HUES6 (cell line): ENCODE data around the gene PAGE4.

Experiments
- H3K27ac ChIP-seq: 2 replicates; pipeline ENCODE4 v1.7.0; 2013; ENCODE audit warnings: low read depth, mild to moderate bottlenecking, low read length, inconsistent platforms
- H3K27me3 ChIP-seq: 2 replicates; pipeline ENCODE4 v1.6.1; 2013; ENCODE audit warnings: low read length; ENCODE audit not compliant: control insufficient read depth, insufficient read depth
- H3K36me3 ChIP-seq: 2 replicates; pipeline ENCODE4 v1.6.1; 2013; ENCODE audit warnings: low read length; ENCODE audit not compliant: control insufficient read depth, insufficient read depth
- H3K4me1 ChIP-seq: 2 replicates; pipeline ENCODE4 v1.6.1; 2013; ENCODE audit warnings: low read length; ENCODE audit not compliant: control insufficient read depth, insufficient read depth
- H3K4me3 ChIP-seq: 2 replicates; pipeline ENCODE4 v1.5.1; 2013; ENCODE audit warnings: low read depth, low read length
- H3K9ac ChIP-seq: one replicate; pipeline ENCODE4 v1.6.1; 2013; ENCODE audit warnings: mild to moderate bottlenecking, low read length
- H3K9me3 ChIP-seq: 2 replicates; pipeline ENCODE4 v1.6.1; 2013; ENCODE audit warnings: low read depth, low read length; ENCODE audit not compliant: control insufficient read depth, insufficient read depth

The PAGE4 gene

DNA sequence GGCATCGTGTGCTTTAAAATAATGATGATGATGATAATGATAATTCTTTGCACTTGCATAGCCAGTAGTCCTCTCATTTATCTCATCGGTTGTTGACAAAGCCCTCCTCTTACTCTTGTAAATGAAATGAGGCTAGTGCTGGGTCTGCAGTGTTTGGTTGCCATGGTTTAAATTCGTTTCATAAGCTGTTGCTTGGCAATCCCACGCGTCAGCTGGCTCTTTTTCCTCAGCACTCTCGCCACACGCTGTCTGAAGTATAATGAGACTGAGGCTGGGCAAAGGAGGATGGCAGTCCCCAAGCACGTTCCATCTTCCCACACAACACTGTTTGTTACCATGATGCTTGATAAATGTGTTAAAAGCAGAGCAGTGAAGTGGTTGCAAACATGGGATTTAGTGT lies 15.5 kb downstream of the PAGE4 start:
- Histone ChIP-seq H3K27ac (no peak overlapping the region), H3K9ac (no peak overlapping the region), H3K36me3 (no peaks in the 10 kb centered on the region), H3K9me3 (peaks cover 3% of the 10 kb centered on the region; the same call in 1 of the 2 replicates), H3K4me3 (no peak overlapping the region), H3K27me3 (no peaks in the 10 kb centered on the region), H3K4me1 (no peaks in the 10 kb centered on the region)

GRCh38 chrX:49845701-49846403 lies 16.7 kb downstream of the PAGE4 start:
- Histone ChIP-seq H3K9ac (no peak overlapping the region), H3K27me3 (no peaks in the 10 kb centered on the region), H3K4me1 (no peaks in the 10 kb centered on the region), H3K9me3 (peaks cover 2% of the 10 kb centered on the region; the same call in 1 of the 2 replicates), H3K27ac (no peak overlapping the region), H3K36me3 (no peaks in the 10 kb centered on the region), H3K4me3 (no peak overlapping the region)

- no peaks in the 10 kb centered on the region; the same call in 1 of the 2 replicates for H3K9me3 ChIP-seq
- no peaks in the 10 kb centered on the region for H3K36me3 ChIP-seq
- no peaks in the 10 kb centered on the region for H3K4me1 ChIP-seq
- no peaks in the 10 kb centered on the region for H3K27me3 ChIP-seq
- no peak overlapping the region for H3K27ac ChIP-seq
- H3K4me3 ChIP-seq, result no peak overlapping the region
- no peak overlapping the region for H3K9ac ChIP-seq
Observed at GRCh38 chrX:49846522-49846921, 17.4 kb downstream of the PAGE4 start.

DNA sequence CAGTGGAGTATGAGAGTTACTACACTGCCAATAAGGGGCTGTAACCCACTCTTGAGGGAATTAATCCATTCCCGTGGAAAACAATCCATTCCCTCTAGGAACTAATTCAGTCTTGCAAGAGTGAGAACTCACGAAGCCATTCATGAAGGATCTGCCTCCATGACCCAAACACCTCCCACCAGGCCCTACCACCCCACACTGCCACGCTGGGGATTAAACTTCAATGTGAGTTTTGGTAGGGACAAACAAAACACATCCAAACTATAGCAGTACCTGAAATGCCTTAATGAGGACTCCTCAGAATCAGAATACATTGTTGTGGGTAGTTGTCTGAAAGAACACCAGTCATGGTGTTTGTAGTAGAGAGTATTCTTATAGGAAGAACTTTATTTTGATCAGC lies 19.2 kb downstream of the PAGE4 start:
- Histone ChIP-seq H3K4me3 (no peak overlapping the region), H3K9ac (no peak overlapping the region), H3K9me3 (no peaks in the 10 kb centered on the region; the same call in 1 of the 2 replicates), H3K4me1 (no peaks in the 10 kb centered on the region), H3K27me3 (peaks cover under 1% of the 10 kb centered on the region), H3K36me3 (no peaks in the 10 kb centered on the region), H3K27ac (no peak overlapping the region)

- Histone ChIP-seq H3K4me1 (no peaks in the 10 kb centered on the region), H3K27me3 (peaks cover 6% of the 10 kb centered on the region), H3K9me3 (no peaks in the 10 kb centered on the region; the same call in 1 of the 2 replicates), H3K36me3 (no peaks in the 10 kb centered on the region), H3K9ac (no peak overlapping the region), H3K27ac (no peak overlapping the region), H3K4me3 (no peak overlapping the region)
Observed at GRCh38 chrX:49850028-49850427, 20.9 kb downstream of the PAGE4 start.

GRCh38 chrX:49853661-49854060 lies 24.6 kb downstream of the PAGE4 start:
- Histone ChIP-seq H3K4me1 (no peaks in the 10 kb centered on the region), H3K27ac (no peak overlapping the region), H3K9me3 (no peaks in the 10 kb centered on the region; the same call in 1 of the 2 replicates), H3K36me3 (no peaks in the 10 kb centered on the region), H3K27me3 (peaks cover 6% of the 10 kb centered on the region), H3K9ac (no peak overlapping the region), H3K4me3 (no peak overlapping the region)

- no peaks in the 10 kb centered on the region; the same call in 1 of the 2 replicates for H3K9me3 ChIP-seq
- no peak overlapping the region for H3K9ac ChIP-seq
- peaks cover 6% of the 10 kb centered on the region for H3K27me3 ChIP-seq
- no peak overlapping the region for H3K4me3 ChIP-seq
- no peaks in the 10 kb centered on the region for H3K36me3 ChIP-seq
- H3K4me1 ChIP-seq, result no peaks in the 10 kb centered on the region
- H3K27ac ChIP-seq, result no peak overlapping the region
Observed at GRCh38 chrX:49856819-49857218, 27.7 kb downstream of the PAGE4 start.

- H3K9ac ChIP-seq, result no peak overlapping the region
- H3K4me1 ChIP-seq, result no peaks in the 10 kb centered on the region
- H3K36me3 ChIP-seq, result no peaks in the 10 kb centered on the region
- H3K27me3 ChIP-seq, result peaks cover 5% of the 10 kb centered on the region
- no peak overlapping the region for H3K4me3 ChIP-seq
- no peak overlapping the region for H3K27ac ChIP-seq
- no peaks in the 10 kb centered on the region; the same call in 1 of the 2 replicates for H3K9me3 ChIP-seq
Observed at GRCh38 chrX:49858341-49858740, 29.2 kb downstream of the PAGE4 start.

- Histone ChIP-seq H3K9ac (no peak overlapping the region), H3K27me3 (no peaks in the 10 kb centered on the region; the same call in 1 of the 2 replicates), H3K9me3 (no peaks in the 10 kb centered on the region; the same call in 1 of the 2 replicates), H3K27ac (no peak overlapping the region), H3K36me3 (no peaks in the 10 kb centered on the region), H3K4me1 (no peaks in the 10 kb centered on the region), H3K4me3 (no peak overlapping the region)
Observed at GRCh38 chrX:49859491-49859890, 30.4 kb downstream of the PAGE4 start.

GRCh38 chrX:49860867-49861535 lies 31.9 kb downstream of the PAGE4 start:
- no peak overlapping the region for H3K9ac ChIP-seq
- H3K4me1 ChIP-seq, result no peaks in the 10 kb centered on the region
- H3K27ac ChIP-seq, result no peak overlapping the region
- no peaks in the 10 kb centered on the region for H3K27me3 ChIP-seq
- no peaks in the 10 kb centered on the region for H3K36me3 ChIP-seq
- no peak overlapping the region for H3K4me3 ChIP-seq
- no peaks in the 10 kb centered on the region; the same call in 1 of the 2 replicates for H3K9me3 ChIP-seq

GRCh38 chrX:49862093-49862492 lies 33.0 kb downstream of the PAGE4 start:
- no peaks in the 10 kb centered on the region for H3K4me1 ChIP-seq
- no peaks in the 10 kb centered on the region for H3K36me3 ChIP-seq
- H3K27ac ChIP-seq, result no peak overlapping the region
- no peak overlapping the region for H3K4me3 ChIP-seq
- no peaks in the 10 kb centered on the region; the same call in 1 of the 2 replicates for H3K9me3 ChIP-seq
- H3K9ac ChIP-seq, result no peak overlapping the region
- H3K27me3 ChIP-seq, result no peaks in the 10 kb centered on the region
